AG04450 (cell line): Measurements from ENCODE around the gene GDF10. TPM values are rescaled to one million over a fixed set of nuclear protein-coding genes. Genes with fewer than 3 reads are reported as not detected.

Experiments used
- CTCF ChIA-PET: fragments of 300-600, 350-600 bp; formaldehyde crosslinking; extraction: SDS; loops from one replicate; lab custom pipeline; 2022; ENCODE audit warnings: antibody characterized with exemption, inconsistent platforms; lab: Charles Lee
- POLR2A ChIA-PET: fragments of 350-600 bp; formaldehyde crosslinking; extraction: SDS; loops from one replicate; lab custom pipeline; 2021; ENCODE audit warnings: antibody characterized with exemption, inconsistent platforms; lab: Yijun Ruan, JAX
- DNase-seq: peaks from one replicate; pipeline ENCODE4 v3.0.0-alpha.2; 2011; ENCODE audit warnings: low read depth, low spot score
- H3K27ac ChIP-seq: one replicate; pipeline ENCODE4 v1.5.1; 2012; ENCODE audit warnings: low read depth, low read length, control low read depth
- H3K27me3 ChIP-seq: one replicate; pipeline ENCODE4 v1.6.0; 2012; ENCODE audit warnings: low read length; ENCODE audit not compliant: control insufficient read depth, insufficient read depth
- H3K4me3 ChIP-seq: 2 replicates; pipeline ENCODE4 v1.5.1; 2011; ENCODE audit warnings: mild to moderate bottlenecking, low read depth, low read length, control low read depth
- H3K9me3 ChIP-seq: 2 replicates; pipeline ENCODE4 v1.5.1; 2012; ENCODE audit warnings: low read length; ENCODE audit not compliant: control insufficient read depth, insufficient read depth
- polyA plus RNA-seq: library from polyadenylated mRNA; depleted of rRNA; stranded (reverse); fragments of >200 nt; gene quantifications from 2 replicates; pipeline ENCODE4 v1.2.3, GENCODE V29; 2011
- TF ChIP-seq, protein P1 (sequence below): IDR thresholded peaks from 2 replicates; pipeline ENCODE4 v1.5.1; 2011; ENCODE audit warnings: low read depth, low read length, control low read depth, inconsistent platforms

GDF10 gene
- polyA plus RNA-seq, 1 experiment, result 0.14 TPM

DNA sequence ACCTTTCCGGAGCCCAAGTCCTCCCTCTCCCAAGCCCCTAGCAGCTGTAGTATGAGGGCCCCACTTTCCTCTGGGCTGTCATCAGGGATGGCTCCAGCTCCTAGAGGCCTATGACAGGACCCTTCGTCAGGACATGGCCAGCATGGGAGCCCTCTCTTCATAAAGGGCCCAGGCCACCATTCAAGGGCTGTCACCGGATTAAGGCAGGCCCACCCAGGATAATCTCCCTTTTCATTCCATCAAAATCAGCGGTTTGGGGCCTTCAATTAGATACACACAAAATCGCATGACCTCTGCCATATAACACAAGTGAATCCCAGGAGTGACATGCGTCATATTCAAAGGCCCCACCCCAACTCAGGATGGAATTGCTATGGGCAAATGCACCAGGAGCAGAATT, 12.2 kb upstream of the GDF10 start:
- no peaks in the 10 kb centered on the region for H3K9me3 ChIP-seq
- peaks cover 15% of the 10 kb centered on the region for H3K27me3 ChIP-seq
- ChIA-PET POLR2A (no interaction called here), CTCF (no interaction called here)
- TF ChIP-seq, protein P1, sequence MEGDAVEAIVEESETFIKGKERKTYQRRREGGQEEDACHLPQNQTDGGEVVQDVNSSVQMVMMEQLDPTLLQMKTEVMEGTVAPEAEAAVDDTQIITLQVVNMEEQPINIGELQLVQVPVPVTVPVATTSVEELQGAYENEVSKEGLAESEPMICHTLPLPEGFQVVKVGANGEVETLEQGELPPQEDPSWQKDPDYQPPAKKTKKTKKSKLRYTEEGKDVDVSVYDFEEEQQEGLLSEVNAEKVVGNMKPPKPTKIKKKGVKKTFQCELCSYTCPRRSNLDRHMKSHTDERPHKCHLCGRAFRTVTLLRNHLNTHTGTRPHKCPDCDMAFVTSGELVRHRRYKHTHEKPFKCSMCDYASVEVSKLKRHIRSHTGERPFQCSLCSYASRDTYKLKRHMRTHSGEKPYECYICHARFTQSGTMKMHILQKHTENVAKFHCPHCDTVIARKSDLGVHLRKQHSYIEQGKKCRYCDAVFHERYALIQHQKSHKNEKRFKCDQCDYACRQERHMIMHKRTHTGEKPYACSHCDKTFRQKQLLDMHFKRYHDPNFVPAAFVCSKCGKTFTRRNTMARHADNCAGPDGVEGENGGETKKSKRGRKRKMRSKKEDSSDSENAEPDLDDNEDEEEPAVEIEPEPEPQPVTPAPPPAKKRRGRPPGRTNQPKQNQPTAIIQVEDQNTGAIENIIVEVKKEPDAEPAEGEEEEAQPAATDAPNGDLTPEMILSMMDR, result no peak
- H3K27ac ChIP-seq, result no peak overlapping the region
- no peak overlapping the region for H3K4me3 ChIP-seq
- DNase-seq, result no peak

DNA sequence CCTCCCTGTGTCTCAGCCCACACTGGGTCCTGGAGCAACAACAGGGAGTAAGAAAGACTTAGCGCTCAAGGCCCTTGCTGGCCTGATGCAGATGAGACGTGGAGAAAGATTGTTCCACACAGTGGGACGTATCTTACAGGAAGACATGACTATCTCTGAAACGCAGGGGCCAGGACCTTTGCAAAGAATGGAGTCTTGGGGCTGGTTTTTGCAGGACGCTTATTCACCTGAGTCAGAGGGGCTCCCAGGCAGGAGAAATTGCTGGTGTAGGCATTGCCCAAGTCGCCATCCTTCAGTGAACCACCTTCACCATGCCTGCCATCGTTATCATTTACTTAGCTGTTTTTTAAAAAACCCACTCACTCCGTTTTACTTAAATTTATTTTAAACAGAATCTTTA, 11.8 kb upstream of the GDF10 start:
- Histone ChIP-seq H3K4me3 (no peak overlapping the region), H3K27me3 (peaks cover 18% of the 10 kb centered on the region), H3K27ac (no peak overlapping the region), H3K9me3 (no peaks in the 10 kb centered on the region)
- CTCF ChIA-PET, result no interaction called here
- DNase-seq, result no peak
- POLR2A ChIA-PET, result no interaction called here
- TF ChIP-seq, protein P1, result no peak

DNA sequence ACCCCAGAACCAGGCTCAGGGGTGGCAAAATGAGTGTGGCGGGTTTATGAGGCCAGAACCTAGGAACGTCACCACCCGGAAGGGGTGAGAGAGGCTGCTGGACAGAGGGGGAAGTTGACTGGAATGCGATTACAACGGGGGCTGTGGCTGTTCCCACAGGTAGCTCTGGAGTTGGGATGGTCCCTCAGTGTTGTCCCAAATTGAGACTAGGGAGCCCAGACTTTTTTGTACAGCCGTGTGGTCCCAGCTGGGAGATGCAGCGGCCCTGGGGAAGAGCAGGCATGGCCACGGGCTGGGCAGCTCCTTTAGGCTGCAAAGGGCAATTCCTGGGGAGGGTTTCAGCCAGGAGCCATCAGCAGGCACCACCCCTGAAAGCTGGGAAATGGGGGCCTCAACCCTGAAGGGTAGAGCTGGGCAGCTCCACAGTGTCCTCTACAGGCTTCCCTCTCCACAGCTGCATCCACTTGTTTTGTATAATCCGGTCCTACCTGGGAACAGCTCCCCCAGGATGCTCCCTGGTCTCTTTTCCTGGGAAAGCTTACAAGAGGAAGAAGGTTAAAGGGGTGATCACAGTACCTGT, 11.0 kb upstream of the GDF10 start:
- Histone ChIP-seq H3K27me3 (peaks cover 22% of the 10 kb centered on the region), H3K4me3 (no peak overlapping the region), H3K9me3 (no peaks in the 10 kb centered on the region), H3K27ac (no peak overlapping the region)
- TF ChIP-seq, protein P1, result no peak
- POLR2A ChIA-PET, result no interaction called here
- CTCF ChIA-PET, result interaction anchor here (0.6 kb wide), 1 partner anchor 394 kb away, joined by 4 read pairs; no protein-coding TSS in a partner anchor
- no peak for DNase-seq

DNA sequence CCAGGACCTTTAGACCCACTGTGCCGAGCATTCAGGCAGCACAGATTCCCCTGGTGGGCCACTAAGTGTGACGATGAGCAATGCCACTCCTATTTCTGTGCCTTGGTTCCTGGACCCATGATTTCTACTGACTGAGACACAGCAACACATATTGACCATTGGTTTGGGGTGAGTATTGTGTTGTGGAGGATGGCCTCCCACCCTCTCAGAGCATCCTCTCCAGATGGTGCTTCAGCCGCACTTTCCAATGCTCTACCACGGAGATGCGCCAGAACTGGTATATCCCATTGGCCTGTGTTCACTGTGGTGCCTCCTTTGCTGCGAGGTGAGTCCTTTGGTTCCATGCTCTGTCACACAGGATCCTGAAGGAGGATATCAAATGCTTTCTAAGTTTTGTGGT, 10.1 kb upstream of the GDF10 start:
- no peak for DNase-seq
- no peak overlapping the region for H3K27ac ChIP-seq
- H3K27me3 ChIP-seq, result peaks cover 30% of the 10 kb centered on the region
- ChIA-PET CTCF (interaction anchor here (0.6 kb wide), 1 partner anchor 393 kb away, joined by 4 read pairs; no protein-coding TSS in a partner anchor), POLR2A (no interaction called here)
- no peaks in the 10 kb centered on the region for H3K9me3 ChIP-seq
- TF ChIP-seq, protein P1, result no peak
- H3K4me3 ChIP-seq, result no peak overlapping the region

DNA sequence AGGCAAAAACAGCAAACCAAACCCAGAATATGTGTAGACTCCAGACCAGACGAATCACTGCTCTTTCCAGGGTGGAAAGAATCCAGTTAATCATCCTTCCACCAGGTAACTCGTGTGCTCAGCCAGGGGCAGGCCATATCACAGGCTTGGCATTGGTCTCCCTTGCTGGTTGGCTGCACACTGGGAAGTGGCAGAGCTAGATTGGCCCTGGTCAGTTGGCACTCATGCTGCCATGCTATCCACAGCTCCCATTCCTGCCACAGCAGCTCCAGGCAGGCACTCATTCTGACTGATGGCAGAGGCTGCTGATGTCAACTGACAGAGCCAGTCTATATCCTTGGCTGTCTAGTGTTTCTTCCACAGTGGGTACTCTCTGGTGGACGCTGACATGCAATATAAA, 9.7 kb upstream of the GDF10 start:
- no peak overlapping the region for H3K27ac ChIP-seq
- H3K9me3 ChIP-seq, result no peaks in the 10 kb centered on the region
- CTCF ChIA-PET, result no interaction called here
- POLR2A ChIA-PET, result no interaction called here
- H3K27me3 ChIP-seq, result peaks cover 34% of the 10 kb centered on the region
- TF ChIP-seq, protein P1, result no peak
- no peak for DNase-seq
- H3K4me3 ChIP-seq, result no peak overlapping the region
